ENCODE results near the gene CNTN5.
"Not testable (repeated sequence)": the region's sequence is repeated elsewhere in the genome, so short reads cannot be mapped to it uniquely, and the experiment has no call there.

The CNTN5 gene

DNA sequence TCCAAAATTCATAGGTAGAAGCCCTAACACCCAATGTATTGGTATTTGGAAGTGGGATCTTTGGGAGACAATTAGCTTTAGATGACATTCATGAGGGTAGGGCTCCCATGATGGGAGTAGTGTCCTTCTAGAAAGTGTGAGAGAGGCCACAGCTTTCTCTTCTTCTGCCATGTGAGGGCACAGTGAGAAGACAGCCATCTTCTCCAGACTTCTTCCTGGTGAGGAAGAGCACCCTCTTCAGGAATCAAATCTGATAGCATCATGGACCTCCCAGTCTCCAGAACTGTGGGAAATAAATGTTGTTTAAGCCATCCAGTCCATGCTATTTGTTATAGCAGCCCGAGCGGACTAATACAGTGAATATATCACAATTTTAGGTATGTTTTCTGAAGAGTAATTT, 96.9 kb downstream of the CNTN5 start (continued):
- no peak for TF ChIP-seq CREB5 (CRISPR knock-in tag; IDR thresholded peaks at IDR 0.05; ENCODE audit: low read depth)
- TF ChIP-seq, protein P1, sequence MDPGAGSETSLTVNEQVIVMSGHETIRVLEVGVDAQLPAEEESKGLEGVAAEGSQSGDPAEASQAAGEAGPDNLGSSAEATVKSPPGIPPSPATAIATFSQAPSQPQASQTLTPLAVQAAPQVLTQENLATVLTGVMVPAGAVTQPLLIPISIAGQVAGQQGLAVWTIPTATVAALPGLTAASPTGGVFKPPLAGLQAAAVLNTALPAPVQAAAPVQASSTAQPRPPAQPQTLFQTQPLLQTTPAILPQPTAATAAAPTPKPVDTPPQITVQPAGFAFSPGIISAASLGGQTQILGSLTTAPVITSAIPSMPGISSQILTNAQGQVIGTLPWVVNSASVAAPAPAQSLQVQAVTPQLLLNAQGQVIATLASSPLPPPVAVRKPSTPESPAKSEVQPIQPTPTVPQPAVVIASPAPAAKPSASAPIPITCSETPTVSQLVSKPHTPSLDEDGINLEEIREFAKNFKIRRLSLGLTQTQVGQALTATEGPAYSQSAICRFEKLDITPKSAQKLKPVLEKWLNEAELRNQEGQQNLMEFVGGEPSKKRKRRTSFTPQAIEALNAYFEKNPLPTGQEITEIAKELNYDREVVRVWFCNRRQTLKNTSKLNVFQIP (CRISPR knock-in tag; IDR thresholded peaks at IDR 0.05; ENCODE audit: borderline replicate concordance, low read depth): no peak
- TF ChIP-seq BACH2 (CRISPR knock-in tag; IDR thresholded peaks at IDR 0.05; ENCODE audit: borderline replicate concordance): no peak
- no peak for TF ChIP-seq ZC3H10 (CRISPR knock-in tag; IDR thresholded peaks at IDR 0.05)
- no peak for TF ChIP-seq GLIS3 (CRISPR knock-in tag; IDR thresholded peaks at IDR 0.05)

GRCh38 chr11:99133862-99134261, 113.1 kb downstream of the CNTN5 start:
- not testable (repeated sequence) for ATAC-seq
- peak; percentile 73 for TF ChIP-seq ZNF8 (CRISPR knock-in tag; IDR thresholded peaks at IDR 0.05)

DNA sequence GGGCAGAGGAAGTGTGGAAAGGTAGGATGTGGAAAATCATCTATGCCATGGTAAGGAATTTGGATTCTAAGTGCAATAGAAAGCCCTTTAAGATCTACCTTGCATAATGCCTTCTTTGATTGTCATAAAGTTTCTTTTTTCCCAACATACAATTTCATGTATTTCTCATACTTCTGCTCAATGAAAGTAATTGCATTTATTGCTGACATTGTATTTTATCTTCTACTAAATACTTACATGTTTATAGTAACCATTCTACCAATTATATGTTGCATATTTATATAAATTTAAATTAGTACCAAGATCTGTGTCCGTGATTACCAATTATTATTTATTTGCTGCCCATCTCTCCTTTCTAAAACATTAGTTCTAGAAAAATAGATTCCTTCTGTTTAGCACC, 114.8 kb downstream of the CNTN5 start:
- no peak for TF ChIP-seq ESRRG (CRISPR knock-in tag; IDR thresholded peaks at IDR 0.05)
- no peak for TF ChIP-seq ZNF565 (CRISPR knock-in tag; conservative IDR thresholded peaks at IDR 0.05; ENCODE audit: low read depth)
- TF ChIP-seq ZFP3 (CRISPR knock-in tag; IDR thresholded peaks at IDR 0.05): no peak
- TF ChIP-seq ZNF70 (CRISPR knock-in tag; IDR thresholded peaks at IDR 0.05): no peak
- TF ChIP-seq TOX (CRISPR knock-in tag; IDR thresholded peaks at IDR 0.05; ENCODE audit: borderline replicate concordance): no peak
- TF ChIP-seq CSRNP3 (CRISPR knock-in tag; IDR thresholded peaks at IDR 0.05): no peak
- TF ChIP-seq PATZ1 (CRISPR knock-in tag; IDR thresholded peaks at IDR 0.05; ENCODE audit: borderline replicate concordance): no peak
- no peak for TF ChIP-seq BACH2 (CRISPR knock-in tag; IDR thresholded peaks at IDR 0.05; ENCODE audit: borderline replicate concordance)
- TF ChIP-seq GLIS3 (CRISPR knock-in tag; IDR thresholded peaks at IDR 0.05): no peak
- no peak for TF ChIP-seq CREB5 (CRISPR knock-in tag; IDR thresholded peaks at IDR 0.05; ENCODE audit: low read depth)
- no peak for TF ChIP-seq SNAI2 (CRISPR knock-in tag; IDR thresholded peaks at IDR 0.05)
- TF ChIP-seq, protein P2, sequence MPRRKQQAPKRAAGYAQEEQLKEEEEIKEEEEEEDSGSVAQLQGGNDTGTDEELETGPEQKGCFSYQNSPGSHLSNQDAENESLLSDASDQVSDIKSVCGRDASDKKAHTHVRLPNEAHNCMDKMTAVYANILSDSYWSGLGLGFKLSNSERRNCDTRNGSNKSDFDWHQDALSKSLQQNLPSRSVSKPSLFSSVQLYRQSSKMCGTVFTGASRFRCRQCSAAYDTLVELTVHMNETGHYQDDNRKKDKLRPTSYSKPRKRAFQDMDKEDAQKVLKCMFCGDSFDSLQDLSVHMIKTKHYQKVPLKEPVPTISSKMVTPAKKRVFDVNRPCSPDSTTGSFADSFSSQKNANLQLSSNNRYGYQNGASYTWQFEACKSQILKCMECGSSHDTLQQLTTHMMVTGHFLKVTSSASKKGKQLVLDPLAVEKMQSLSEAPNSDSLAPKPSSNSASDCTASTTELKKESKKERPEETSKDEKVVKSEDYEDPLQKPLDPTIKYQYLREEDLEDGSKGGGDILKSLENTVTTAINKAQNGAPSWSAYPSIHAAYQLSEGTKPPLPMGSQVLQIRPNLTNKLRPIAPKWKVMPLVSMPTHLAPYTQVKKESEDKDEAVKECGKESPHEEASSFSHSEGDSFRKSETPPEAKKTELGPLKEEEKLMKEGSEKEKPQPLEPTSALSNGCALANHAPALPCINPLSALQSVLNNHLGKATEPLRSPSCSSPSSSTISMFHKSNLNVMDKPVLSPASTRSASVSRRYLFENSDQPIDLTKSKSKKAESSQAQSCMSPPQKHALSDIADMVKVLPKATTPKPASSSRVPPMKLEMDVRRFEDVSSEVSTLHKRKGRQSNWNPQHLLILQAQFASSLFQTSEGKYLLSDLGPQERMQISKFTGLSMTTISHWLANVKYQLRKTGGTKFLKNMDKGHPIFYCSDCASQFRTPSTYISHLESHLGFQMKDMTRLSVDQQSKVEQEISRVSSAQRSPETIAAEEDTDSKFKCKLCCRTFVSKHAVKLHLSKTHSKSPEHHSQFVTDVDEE (CRISPR knock-in tag; IDR thresholded peaks at IDR 0.05): no peak
- TF ChIP-seq ZNF8 (CRISPR knock-in tag; IDR thresholded peaks at IDR 0.05): no peak
- no peak for TF ChIP-seq ISL1 (CRISPR knock-in tag; IDR thresholded peaks at IDR 0.05)
- TF ChIP-seq, protein P1 (CRISPR knock-in tag; IDR thresholded peaks at IDR 0.05; ENCODE audit: borderline replicate concordance, low read depth): no peak
- ATAC-seq: no peak

Data from SK-N-SH treated with all-trans-retinoic acid at 6 μM for 48 hours (cell line).